Smooth muscle cell (in vitro differentiated cells): ENCODE measurements around the gene KCNJ11. TPM values are rescaled to one million over a fixed set of nuclear protein-coding genes. Genes with fewer than 3 reads are reported as not detected.

Experiments used
- DNase-seq: peaks from one replicate; lab custom pipeline; 2025; ENCODE audit not compliant: unreplicated experiment; lab: John Stamatoyannopoulos, UW
- H2AFZ ChIP-seq: fragments of 200-600 bp; sonication (generic); 2 replicates; pipeline ENCODE4 v1.6.0; 2016; ENCODE audit warnings: antibody characterized with exemption, low read depth, mild to moderate bottlenecking
- H3F3A ChIP-seq: fragments of 200-600 bp; sonication (generic); 2 replicates; pipeline ENCODE4 v1.6.0; 2017; ENCODE audit warnings: antibody characterized with exemption, low read depth
- H3K27ac ChIP-seq: fragments of 200-600 bp; sonication (generic); 2 replicates; pipeline ENCODE4 v1.5.1; 2016; ENCODE audit warnings: low read depth, mild to moderate bottlenecking
- H3K27me3 ChIP-seq: fragments of 200-600 bp; sonication (generic); 2 replicates; pipeline ENCODE4 v1.6.1; 2016; ENCODE audit warnings: low read depth, mild to moderate bottlenecking
- H3K36me3 ChIP-seq: fragments of 200-600 bp; sonication (generic); 2 replicates; pipeline ENCODE4 v1.5.1; 2016; ENCODE audit warnings: low read depth
- H3K4me1 ChIP-seq: fragments of 200-600 bp; sonication (generic); 2 replicates; pipeline ENCODE4 v1.5.1; 2016; ENCODE audit warnings: low read depth
- H3K4me2 ChIP-seq: fragments of 200-600 bp; sonication (generic); 2 replicates; pipeline ENCODE4 v1.6.0; 2016; ENCODE audit warnings: mild to moderate bottlenecking
- H3K4me3 ChIP-seq: fragments of 200-600 bp; sonication (generic); 2 replicates; pipeline ENCODE4 v1.5.1; 2016; ENCODE audit warnings: mild to moderate bottlenecking
- H3K79me2 ChIP-seq: fragments of 200-600 bp; sonication (generic); 2 replicates; pipeline ENCODE4 v1.6.0; 2016; ENCODE audit warnings: low read depth, mild to moderate bottlenecking
- H3K9ac ChIP-seq: fragments of 200-600 bp; sonication (generic); 2 replicates; pipeline ENCODE4 v1.6.0; 2016; ENCODE audit warnings: low read depth
- H3K9me3 ChIP-seq: fragments of 200-600 bp; sonication (generic); replicated peaks from 2 replicates; pipeline ENCODE4 v1.5.1; 2016; ENCODE audit warnings: low read depth
- H4K20me1 ChIP-seq: fragments of 200-600 bp; sonication (generic); 2 replicates; pipeline ENCODE4 v1.6.0; 2016; ENCODE audit warnings: low read depth
- CTCF ChIP-seq: fragments of 200-600 bp; sonication (generic); IDR thresholded peaks from 2 replicates; pipeline ENCODE4 v1.5.1; 2017; ENCODE audit warnings: borderline replicate concordance, mild to moderate bottlenecking, antibody characterized with exemption; ENCODE audit not compliant: insufficient read depth, poor library complexity, severe bottlenecking
- WGBS: methylation state at CpG from one replicate; pipeline ENCODE4 v1.1.7; 2016; ENCODE audit warnings: low lambda C conversion rate; 5-methylcytosine and 5-hydroxymethylcytosine counted together
- polyA plus RNA-seq: library from polyadenylated mRNA; unstranded; fragments of >200 nt; fragmentation: Nextera tagmentation; extraction: Ambion mirVana; gene quantifications from 2 replicates; pipeline ENCODE4 v1.2.1, GENCODE V29; 2016
- total RNA-seq: library from RNA; depleted of rRNA; stranded (reverse); fragments of >200 nt; gene quantifications from 2 replicates; pipeline ENCODE4 v1.2.3, GENCODE V29; 2014

KCNJ11 gene
- total and polyA plus RNA-seq, 2 experiments from 2014 or later: not detected

DNA sequence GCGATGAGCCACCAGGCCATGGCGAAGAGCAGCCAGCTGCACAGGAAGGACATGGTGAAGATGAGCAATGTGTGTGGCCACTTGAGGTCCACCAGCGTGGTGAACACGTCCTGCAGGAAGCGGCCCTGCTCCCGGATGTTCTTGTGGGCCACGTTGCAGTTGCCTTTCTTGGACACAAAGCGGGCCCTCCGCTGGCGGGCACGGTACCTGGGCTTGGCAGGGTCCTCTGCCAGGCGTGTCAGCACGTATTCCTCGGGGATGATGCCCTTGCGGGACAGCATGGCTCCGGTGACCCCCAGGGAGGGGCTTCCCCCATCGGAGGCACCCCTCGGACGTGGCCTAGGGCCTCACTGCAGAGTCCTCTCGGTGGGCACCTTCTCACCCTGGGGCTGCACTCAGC is 648 bp downstream of the KCNJ11 start:
- no peak overlapping the region for H3K9ac ChIP-seq
- peaks cover 38% of the 10 kb centered on the region for H3K27me3 ChIP-seq
- no peak overlapping the region for H3K27ac ChIP-seq
- no peaks in the 10 kb centered on the region for H3K36me3 ChIP-seq
- H3K79me2 ChIP-seq: no peaks in the 10 kb centered on the region
- H3K4me2 ChIP-seq: no peak overlapping the region
- no peaks in the 10 kb centered on the region for H4K20me1 ChIP-seq
- H3K9me3 ChIP-seq: no peaks in the 10 kb centered on the region
- H3K4me1 ChIP-seq: no peaks in the 10 kb centered on the region
- no peak for DNase-seq
- TF ChIP-seq CTCF: no peak
- no peaks in the 10 kb centered on the region for H3F3A ChIP-seq
- no peak overlapping the region for H2AFZ ChIP-seq
- 96% methylated on average over 20 of the region's 20 CpGs for WGBS
- H3K4me3 ChIP-seq: no peak overlapping the region

- no peak overlapping the region for H2AFZ ChIP-seq
- H3K9me3 ChIP-seq: no peaks in the 10 kb centered on the region
- H4K20me1 ChIP-seq: no peaks in the 10 kb centered on the region
- 97% methylated on average over 20 of the region's 20 CpGs for WGBS
- no peaks in the 10 kb centered on the region for H3K79me2 ChIP-seq
- no peaks in the 10 kb centered on the region for H3K4me1 ChIP-seq
- no peaks in the 10 kb centered on the region for H3F3A ChIP-seq
- DNase-seq: no peak
- no peaks in the 10 kb centered on the region for H3K36me3 ChIP-seq
- TF ChIP-seq CTCF: no peak
- H3K4me2 ChIP-seq: no peak overlapping the region
- H3K4me3 ChIP-seq: no peak overlapping the region
- H3K27ac ChIP-seq: no peak overlapping the region
- H3K27me3 ChIP-seq: peaks cover 38% of the 10 kb centered on the region
- H3K9ac ChIP-seq: no peak overlapping the region
These were observed 1.2 kb downstream of the KCNJ11 start for GRCh38 chr11:17387254-17387653.

- no peaks in the 10 kb centered on the region for H3F3A ChIP-seq
- H3K4me2 ChIP-seq: no peak overlapping the region
- 71% methylated on average over 23 of the region's 23 CpGs for WGBS
- no peak overlapping the region for H2AFZ ChIP-seq
- H3K79me2 ChIP-seq: no peaks in the 10 kb centered on the region
- DNase-seq: no peak
- TF ChIP-seq CTCF: peak; percentile 43
- H3K36me3 ChIP-seq: no peaks in the 10 kb centered on the region
- peaks cover 38% of the 10 kb centered on the region for H3K27me3 ChIP-seq
- no peaks in the 10 kb centered on the region for H4K20me1 ChIP-seq
- H3K27ac ChIP-seq: no peak overlapping the region
- H3K9ac ChIP-seq: no peak overlapping the region
- H3K9me3 ChIP-seq: no peaks in the 10 kb centered on the region
- H3K4me3 ChIP-seq: no peak overlapping the region
- H3K4me1 ChIP-seq: no peaks in the 10 kb centered on the region
These were observed 2.0 kb downstream of the KCNJ11 start for GRCh38 chr11:17386331-17387084.

DNA sequence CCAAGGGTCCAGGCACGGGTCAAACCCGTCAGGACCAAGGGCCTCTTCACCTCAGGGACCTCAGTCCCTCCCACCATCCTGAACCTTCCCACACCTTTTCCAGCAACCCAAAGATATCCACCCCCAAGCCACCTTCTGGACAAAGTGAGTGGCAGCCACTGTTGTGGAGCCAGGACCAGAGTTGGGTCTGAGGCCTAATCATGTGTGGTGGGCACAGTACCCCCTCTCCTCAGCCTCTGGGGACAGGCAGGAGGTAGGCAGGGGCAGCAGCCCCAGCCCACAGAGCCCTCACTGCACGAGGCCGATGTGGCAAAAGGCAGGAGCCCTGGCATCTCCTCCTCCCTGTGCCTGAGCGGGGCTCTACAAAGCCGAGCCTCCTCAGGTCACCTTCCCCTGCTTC is 2.5 kb downstream of the KCNJ11 start:
- no peak for DNase-seq
- H3K36me3 ChIP-seq: no peaks in the 10 kb centered on the region
- no peaks in the 10 kb centered on the region for H4K20me1 ChIP-seq
- no peak overlapping the region for H2AFZ ChIP-seq
- H3K4me3 ChIP-seq: no peak overlapping the region
- no peaks in the 10 kb centered on the region for H3K4me1 ChIP-seq
- no peak overlapping the region for H3K9ac ChIP-seq
- no peaks in the 10 kb centered on the region for H3K9me3 ChIP-seq
- peaks cover 32% of the 10 kb centered on the region for H3K27me3 ChIP-seq
- no peak overlapping the region for H3K4me2 ChIP-seq
- TF ChIP-seq CTCF: no peak
- WGBS: 81% methylated on average over 6 of the region's 6 CpGs
- H3K27ac ChIP-seq: no peak overlapping the region
- no peaks in the 10 kb centered on the region for H3K79me2 ChIP-seq
- no peaks in the 10 kb centered on the region for H3F3A ChIP-seq
